H1 (cell line): ENCODE data around the gene THAP9. TPM values are rescaled to one million over a fixed set of nuclear protein-coding genes. Genes with fewer than 3 reads are reported as not detected.

Experiments used
- CTCF ChIA-PET: fragments of 300-600 bp; sonication (Branson Sonifier 250); formaldehyde crosslinking; loops from one replicate; lab custom pipeline; 2021; ENCODE audit not compliant: partially characterized antibody; lab: Charles Lee
- POLR2A ChIA-PET: fragments of 300-600 bp; sonication (Branson Sonifier 250); formaldehyde crosslinking; loops from one replicate; lab custom pipeline; 2021; ENCODE audit warnings: inconsistent platforms; ENCODE audit not compliant: partially characterized antibody; lab: Charles Lee
- DNase-seq, 2 experiments: peaks; one replicate each; pipeline versions ENCODE4 v3.0.0 to v3.0.0-alpha.2; 2010 to 2022; ENCODE audit warnings: low spot score in 2 of 2, low read depth in 1 of 2, mixed read lengths in 1 of 2
- FAIRE-seq: peaks from 2 replicates; lab custom pipeline; 2011; peaks lifted over from hg19 to GRCh38; lab: Jason Lieb, UNC
- H2AFZ ChIP-seq: 2 replicates; pipeline ENCODE4 v1.8.1; 2012; ENCODE audit warnings: low read length, inconsistent platforms
- H2AK5ac ChIP-seq: 2 replicates; pipeline ENCODE4 v1.6.1; 2013; ENCODE audit warnings: low read depth, low read length
- H2BK120ac ChIP-seq: replicated peaks from 2 replicates; pipeline ENCODE3; 2013; ENCODE audit warnings: low read depth, low read length, inconsistent platforms
- H2BK12ac ChIP-seq: 2 replicates; pipeline ENCODE4 v1.6.1; 2013; ENCODE audit warnings: low read depth, low read length
- H2BK15ac ChIP-seq: 2 replicates; pipeline ENCODE4 v1.6.1; 2013; ENCODE audit warnings: low read length
- H2BK20ac ChIP-seq: 2 replicates; pipeline ENCODE4 v1.6.1; 2013; ENCODE audit warnings: low read length
- H2BK5ac ChIP-seq: 2 replicates; pipeline ENCODE4 v1.6.1; 2013; ENCODE audit warnings: low read depth, low read length
- H3K14ac ChIP-seq: 2 replicates; pipeline ENCODE4 v1.6.1; 2013; ENCODE audit warnings: inconsistent platforms; ENCODE audit not compliant: insufficient read length
- H3K18ac ChIP-seq: 2 replicates; pipeline ENCODE4 v1.6.1; 2013; ENCODE audit warnings: low read length; ENCODE audit errors: extremely low read depth
- H3K23ac ChIP-seq: 2 replicates; pipeline ENCODE4 v1.6.1; 2013; ENCODE audit warnings: inconsistent platforms; ENCODE audit not compliant: insufficient read length
- H3K23me2 ChIP-seq: 2 replicates; pipeline ENCODE4 v1.6.1; 2013; ENCODE audit warnings: low read depth, low read length
- H3K27ac ChIP-seq: 2 replicates; pipeline ENCODE4 v1.6.1; 2011; ENCODE audit warnings: low read depth, low read length, inconsistent platforms
- H3K27me3 ChIP-seq, 4 experiments: replicated peaks in 1 of 4; 1 replicate in 1 of 4; 2 replicates in 3 of 4; pipeline versions ENCODE4 v1.6.1 to v1.8.1; 2011 to 2013; ENCODE audit warnings: low read length in 3 of 4, mild to moderate bottlenecking in 3 of 4, inconsistent platforms in 2 of 4, mixed read lengths in 2 of 4, moderate library complexity in 1 of 4; ENCODE audit not compliant: control insufficient read depth in 3 of 4, insufficient read depth in 3 of 4; ENCODE audit errors: extremely low read depth in 1 of 4
- H3K36me3 ChIP-seq, 4 experiments: 2 replicates each; pipeline versions ENCODE4 v1.6.1 to v1.8.1; 2011 to 2013; ENCODE audit warnings: mild to moderate bottlenecking in 4 of 4, low read length in 3 of 4, moderate library complexity in 2 of 4, control low read depth in 1 of 4, inconsistent platforms in 1 of 4; ENCODE audit not compliant: insufficient read depth in 4 of 4, control insufficient read depth in 2 of 4
- H3K4ac ChIP-seq: replicated peaks from 2 replicates; pipeline ENCODE3; 2013; ENCODE audit warnings: low read length, low read depth, mixed read lengths, inconsistent platforms; ENCODE audit not compliant: insufficient read length
- H3K4me1 ChIP-seq, 4 experiments: replicated peaks in 1 of 4; 1 replicate in 1 of 4; 2 replicates in 3 of 4; pipeline versions ENCODE4 v1.6.1 to v1.8.1; 2011 to 2013; ENCODE audit warnings: low read length in 3 of 4, inconsistent platforms in 2 of 4, mixed read lengths in 1 of 4; ENCODE audit not compliant: insufficient read depth in 4 of 4, control insufficient read depth in 3 of 4
- H3K4me2 ChIP-seq, 2 experiments: 2 replicates each; pipeline versions ENCODE4 v1.6.1 to v1.8.1; 2011 to 2013; ENCODE audit warnings: low read depth in 2 of 2, low read length in 2 of 2, control low read depth in 1 of 2, inconsistent platforms in 1 of 2, mild to moderate bottlenecking in 1 of 2; ENCODE audit not compliant: insufficient read depth in 1 of 2
- H3K4me3 ChIP-seq, 4 experiments: fragments of 200-600, 300-600 bp in 1 of 4; sonication (generic), shearing (Covaris generic), sonication (Bioruptor Twin) in 1 of 4; 2 replicates each; pipeline versions ENCODE4 v1.5.1 to v1.8.1; 2011 to 2016; ENCODE audit warnings: low read length in 4 of 4, low read depth in 3 of 4, control low read depth in 2 of 4, inconsistent platforms in 2 of 4, mild to moderate bottlenecking in 2 of 4, mixed read lengths in 1 of 4, moderate library complexity in 1 of 4; ENCODE audit not compliant: insufficient read depth in 2 of 4; ENCODE audit errors: extremely low read depth in 1 of 4
- H3K56ac ChIP-seq: replicated peaks from 2 replicates; pipeline ENCODE3; 2013; ENCODE audit warnings: low read depth, mild to moderate bottlenecking, mixed read lengths, low read length, inconsistent platforms; ENCODE audit not compliant: insufficient read length
- H3K79me1 ChIP-seq: 2 replicates; pipeline ENCODE4 v1.6.1; 2013; ENCODE audit warnings: low read depth, low read length, control low read depth
- H3K79me2 ChIP-seq, 2 experiments: 2 replicates each; pipeline versions ENCODE4 v1.6.1 to v1.8.1; 2012 to 2013; ENCODE audit warnings: low read length in 2 of 2, mild to moderate bottlenecking in 2 of 2, inconsistent platforms in 1 of 2; ENCODE audit not compliant: insufficient read depth in 2 of 2, control insufficient read depth in 1 of 2
- H3K9ac ChIP-seq, 4 experiments: replicated peaks in 1 of 4; 1 replicate in 1 of 4; 2 replicates in 3 of 4; pipeline versions ENCODE4 v1.6.1 to v1.8.1; 2011 to 2013; ENCODE audit warnings: low read depth in 3 of 4, low read length in 3 of 4, control low read depth in 2 of 4, mild to moderate bottlenecking in 2 of 4, moderate library complexity in 2 of 4, inconsistent platforms in 1 of 4; ENCODE audit errors: extremely low read depth in 1 of 4
- H3K9me3 ChIP-seq, 2 experiments: 2 replicates each; pipeline versions ENCODE4 v1.6.1 to v1.8.1; 2012 to 2013; ENCODE audit warnings: mild to moderate bottlenecking in 2 of 2, moderate library complexity in 2 of 2, control low read depth in 1 of 2, inconsistent platforms in 1 of 2, low read depth in 1 of 2, low read length in 1 of 2, mixed read lengths in 1 of 2; ENCODE audit not compliant: insufficient read depth in 2 of 2
- H4K20me1 ChIP-seq, 2 experiments: replicated peaks in 1 of 2; 2 replicates each; pipeline versions ENCODE3 to v1.8.1; 2011 to 2013; ENCODE audit warnings: inconsistent platforms in 2 of 2, low read length in 2 of 2, mild to moderate bottlenecking in 1 of 2; ENCODE audit not compliant: insufficient read depth in 2 of 2, control insufficient read depth in 1 of 2
- H4K5ac ChIP-seq: 2 replicates; pipeline ENCODE4 v1.6.1; 2013; ENCODE audit warnings: low read length, low read depth, mixed read lengths, inconsistent platforms; ENCODE audit not compliant: insufficient read length
- H4K8ac ChIP-seq: 2 replicates; pipeline ENCODE4 v1.8.0; 2013; ENCODE audit warnings: mild to moderate bottlenecking, moderate library complexity, low read length, inconsistent platforms; ENCODE audit not compliant: insufficient read depth; ENCODE audit errors: extremely low read depth
- H4K91ac ChIP-seq: replicated peaks from 2 replicates; pipeline ENCODE3; 2013; ENCODE audit warnings: low read length, mixed read lengths, inconsistent platforms; ENCODE audit not compliant: insufficient read length
- CTBP2 ChIP-seq: IDR thresholded peaks from 2 replicates; pipeline ENCODE4 v1.7.0; 2011; ENCODE audit warnings: borderline replicate concordance, mild to moderate bottlenecking, moderate library complexity, mixed read lengths, low read length; ENCODE audit not compliant: insufficient read depth, insufficient read length
- JUND ChIP-seq: IDR thresholded peaks from 2 replicates; pipeline ENCODE4 v1.6.1; 2011; ENCODE audit warnings: mild to moderate bottlenecking, improper control_type of control experiment, low read length
- POLR2AphosphoS5 ChIP-seq: IDR thresholded peaks from 2 replicates; pipeline ENCODE4 v1.6.1; 2011; ENCODE audit warnings: low read depth, low read length
- POU5F1 ChIP-seq: IDR thresholded peaks from 2 replicates; pipeline ENCODE4 v1.6.1; 2011; ENCODE audit warnings: low read depth, mild to moderate bottlenecking, low read length, moderate library complexity
- WGBS, 2 experiments: shearing (Covaris generic) in 1 of 2; methylation state at CpG; one replicate each; pipeline versions ENCODE4 v1.1.6 to v1.1.7; 2013 to 2015; ENCODE audit warnings: low lambda C conversion rate in 2 of 2, mixed read lengths in 2 of 2, inconsistent platforms in 1 of 2, low coverage in 1 of 2, missing lambda C conversion rate in 1 of 2; ENCODE audit not compliant: insufficient replicate concordance in 2 of 2, insufficient coverage in 1 of 2, insufficient read length in 1 of 2; ENCODE audit errors: extremely low coverage in 1 of 2, missing lambda C conversion rate in 1 of 2; 5-methylcytosine and 5-hydroxymethylcytosine counted together
- polyA plus RNA-seq, 7 experiments: library from polyadenylated mRNA; depleted of rRNA in 3 of 7; stranded (reverse) in 5 of 7; unstranded in 2 of 7; fragments of >200 nt in 5 of 7; fragments of 200-250 nt in 2 of 7; gene quantifications; 1 replicate in 5 of 7; 2 replicates in 1 of 7; 4 replicates in 1 of 7; pipeline versions ENCODE4 v1.2.1 to v1.2.3, GENCODE V29; 2011 to 2013; ENCODE audit warnings: missing spikeins in 2 of 7, mixed read lengths in 2 of 7
- total RNA-seq: library from RNA; stranded (reverse); fragmentation: NEBNext Ultra II Directional; extraction: Animal tissue kit (Norgen Biotek cat#: 25700); gene quantifications from 2 replicates; pipeline ENCODE4 v1.2.1, GENCODE V29; 2021

Gene THAP9
- total and polyA plus RNA-seq, 2 of the 8 experiments (the other 6 are each of a cell fraction or from before 2014, with no cell fraction given): 6.1 to 13.2 TPM

- Histone ChIP-seq H3K79me2 (peaks cover 0 to 22% of the 10 kb centered on the region in 2 experiments; a peak in 2 of 4 replicates), H4K20me1 (no peaks in the 10 kb centered on the region), H3K9ac (no peak overlapping the region), H3K14ac (no peak overlapping the region), H3K9me3 (no peaks in the 10 kb centered on the region), H4K5ac (no peak overlapping the region), H3K79me1 (no peaks in the 10 kb centered on the region; the same call in 1 of the 2 replicates), H3K23me2 (peaks cover under 1% of the 10 kb centered on the region; the same call in 1 of the 2 replicates), H3K36me3 (peaks cover 6 to 61% (median 24%) of the 10 kb centered on the region in 4 experiments), H3K27me3 (no peaks in the 10 kb centered on the region), H3K27ac (no peak overlapping the region), H2BK20ac (no peak overlapping the region), H4K91ac (no peak overlapping the region), H2AK5ac (no peak overlapping the region), H3K18ac (no peak overlapping the region), H2BK120ac (no peak overlapping the region), H2BK5ac (no peak overlapping the region), H3K56ac (no peak overlapping the region), H2AFZ (no peak overlapping the region), H4K8ac (no peak overlapping the region), H3K23ac (no peak overlapping the region), H3K4me2 (no peak overlapping the region), H3K4me3 (no peak overlapping the region), H3K4me1 (no peaks in the 10 kb centered on the region), H2BK15ac (no peak overlapping the region), H2BK12ac (no peak overlapping the region), H3K4ac (no peak overlapping the region)
- WGBS, 2 experiments: 83% methylated on average over 3 of the region's 3 CpGs; no CpG with 5 or more reads in 1 of the 2 experiments
- FAIRE-seq (no peak), DNase-seq (no peak)
- TF ChIP-seq JUND: no peak
- no peak for TF ChIP-seq POU5F1
- TF ChIP-seq CTBP2: no peak
- no peak for TF ChIP-seq POLR2AphosphoS5
- ChIA-PET POLR2A (interaction anchor here (1.3 kb wide), 1 partner anchor 29 kb away, joined by 3 read pairs; no protein-coding TSS in a partner anchor), CTCF (no interaction called here)
Observed at GRCh38 chr4:82906469-82906868, 5.9 kb downstream of the THAP9 start.
